ENCODE measurements around the gene CS. TPM values are rescaled to one million over a fixed set of nuclear protein-coding genes. Genes with fewer than 3 reads are reported as not detected.

Gene CS
- total RNA-seq, 2 donors from 2014 or later = 261 to 319 TPM

DNA sequence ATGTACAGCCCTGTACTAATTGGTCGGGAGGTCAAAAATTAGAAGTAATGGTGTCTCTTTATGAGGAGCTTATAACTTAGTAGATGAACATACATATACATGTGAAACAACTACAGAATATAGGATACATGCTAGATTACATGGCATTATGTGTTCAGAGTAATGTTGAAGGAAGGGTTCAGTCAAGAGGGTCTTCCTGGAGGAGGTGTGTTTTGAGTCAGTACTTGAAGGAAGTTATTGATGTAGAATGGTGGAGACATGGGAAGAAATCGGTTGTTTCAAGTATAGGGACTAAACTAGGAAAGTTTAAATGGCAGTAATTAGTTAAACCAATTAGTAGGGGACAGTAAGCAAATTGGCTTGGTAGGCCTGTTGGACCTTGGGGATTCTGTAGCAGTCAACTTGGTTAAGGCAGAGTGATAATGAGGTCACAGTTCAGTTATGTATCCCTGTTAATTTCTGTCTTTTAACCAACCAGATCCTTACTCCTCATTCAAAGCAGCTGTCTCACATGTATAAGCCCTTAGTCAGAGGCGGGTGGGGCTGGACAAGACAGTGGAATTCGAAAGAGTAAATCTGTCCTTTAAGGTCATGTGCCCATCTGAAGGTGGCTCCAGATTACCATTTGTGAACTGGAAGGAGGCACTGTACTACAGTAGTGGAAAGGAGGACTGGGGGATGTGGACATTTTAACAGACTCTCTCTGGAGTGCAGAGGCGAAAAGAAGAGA, 38.5 kb downstream of the CS start:
- no peaks in the 10 kb centered on the region for H3K36me3 Mint-ChIP-seq (ENCODE audit: insufficient read depth in 2 of 2)

GRCh38 chr12:56260921-56261320, 39.2 kb downstream of the CS start:
- DNase-seq (no peak), ATAC-seq (replicated peaks in 1 of 2) (no peak)
- Mint-ChIP-seq H3K4me1 (ENCODE audit: low read depth) (peaks cover 21% of the 10 kb centered on the region), H3K27me3 (ENCODE audit: low read depth) (no peaks in the 10 kb centered on the region), H3K36me3 (ENCODE audit: insufficient read depth in 2 of 2) (peaks cover 0 to 2% of the 10 kb centered on the region in 2 donors), H3K4me3 (no peak overlapping the region), H3K27ac (no peak overlapping the region), H3K9me3 (no peaks in the 10 kb centered on the region)

More for the DNA sequence above, 38.5 kb downstream of the CS start:
- DNase-seq (no peak), ATAC-seq (replicated peaks in 1 of 2) (no peak)
- peaks cover 19% of the 10 kb centered on the region for H3K4me1 Mint-ChIP-seq (ENCODE audit: low read depth)
- H3K27me3 Mint-ChIP-seq (ENCODE audit: low read depth) = no peaks in the 10 kb centered on the region
- no peak overlapping the region for H3K4me3 Mint-ChIP-seq
- no peaks in the 10 kb centered on the region for H3K9me3 Mint-ChIP-seq
- H3K27ac Mint-ChIP-seq = no peak overlapping the region

- Mint-ChIP-seq H3K27ac (no peak overlapping the region), H3K4me3 (no peak overlapping the region), H3K4me1 (ENCODE audit: low read depth) (peaks cover 23% of the 10 kb centered on the region), H3K36me3 (ENCODE audit: insufficient read depth in 2 of 2) (peaks cover 0 to 3% of the 10 kb centered on the region in 2 donors), H3K9me3 (no peaks in the 10 kb centered on the region), H3K27me3 (ENCODE audit: low read depth) (no peaks in the 10 kb centered on the region)
- ATAC-seq (replicated peaks in 1 of 2) = no peak
- DNase-seq = no peak
Observed at GRCh38 chr12:56260380-56260779, 39.8 kb downstream of the CS start.

GRCh38 chr12:56258820-56259183, 41.3 kb downstream of the CS start:
- ATAC-seq (replicated peaks in 1 of 2) = no peak
- Mint-ChIP-seq H3K4me1 (ENCODE audit: low read depth) (peaks cover 27% of the 10 kb centered on the region), H3K36me3 (ENCODE audit: insufficient read depth in 2 of 2) (peaks cover 0 to 7% of the 10 kb centered on the region in 2 donors), H3K9me3 (no peaks in the 10 kb centered on the region), H3K4me3 (peak overlapping the region; percentile 92), H3K27ac (peak overlapping the region; percentile 47), H3K27me3 (ENCODE audit: low read depth) (no peaks in the 10 kb centered on the region)
- no peak for DNase-seq

GRCh38 chr12:56258068-56258819, 41.9 kb downstream of the CS start, which contains the start of gene ANKRD52:
ANKRD52 (minus strand) TSS chr12:56258384; CDS start chr12:56258269, 115 bp downstream.
- no peaks in the 10 kb centered on the region for H3K27me3 Mint-ChIP-seq (ENCODE audit: low read depth)
- no peaks in the 10 kb centered on the region for H3K9me3 Mint-ChIP-seq
- peak within 1 kb of the TSS; percentile 92 for H3K4me3 Mint-ChIP-seq
- ATAC-seq (replicated peaks in 1 of 2) = peak; percentile 98
- H3K27ac Mint-ChIP-seq = peak within 1 kb of the TSS; percentile 47
- peak; percentile 87 to 91 for DNase-seq
- peaks cover 0 to 8% of the 10 kb centered on the region in 2 donors for H3K36me3 Mint-ChIP-seq (ENCODE audit: insufficient read depth in 2 of 2)
- peaks cover 27% of the 10 kb centered on the region for H3K4me1 Mint-ChIP-seq (ENCODE audit: low read depth)

DNA sequence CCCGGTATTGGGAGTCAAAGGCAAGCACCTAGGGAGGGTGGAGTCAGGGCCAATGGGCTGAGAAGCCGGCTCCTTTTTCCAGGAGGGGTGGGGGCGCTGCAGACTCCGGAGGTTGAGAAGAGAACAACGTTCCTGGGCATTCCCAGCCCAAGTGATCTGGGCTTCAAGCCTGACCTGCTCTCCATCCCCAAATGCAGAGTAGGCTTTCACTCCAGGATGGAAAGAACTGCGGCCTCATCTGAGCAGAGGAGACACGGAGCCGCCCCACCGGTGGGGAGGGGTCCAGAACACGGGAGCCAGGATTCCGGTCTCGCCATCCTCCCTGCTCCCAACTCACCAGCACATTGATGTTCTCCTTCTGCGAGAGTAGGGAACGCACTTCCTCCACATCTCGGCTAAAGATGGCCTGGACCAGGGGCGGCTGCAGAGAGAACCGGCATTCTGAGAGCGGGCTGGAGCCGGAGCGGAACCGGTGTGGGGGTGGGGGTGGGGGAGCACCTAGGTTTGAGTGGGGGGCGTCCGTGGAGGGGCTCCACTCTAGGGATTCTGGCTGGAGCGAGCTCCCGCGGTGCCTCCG, 42.6 kb downstream of the CS start:
- Mint-ChIP-seq H3K4me1 (ENCODE audit: low read depth) (peaks cover 27% of the 10 kb centered on the region), H3K9me3 (no peaks in the 10 kb centered on the region), H3K27ac (no peak overlapping the region), H3K27me3 (ENCODE audit: low read depth) (no peaks in the 10 kb centered on the region), H3K4me3 (peak overlapping the region; percentile 81 to 90), H3K36me3 (ENCODE audit: insufficient read depth in 2 of 2) (peaks cover 0 to 11% of the 10 kb centered on the region in 2 donors)
- ATAC-seq (replicated peaks in 1 of 2) = peak in 1 of 2 donors; percentile 28
- DNase-seq = no peak

- Mint-ChIP-seq H3K36me3 (ENCODE audit: insufficient read depth in 2 of 2) (peaks cover 0 to 15% of the 10 kb centered on the region in 2 donors), H3K27me3 (ENCODE audit: low read depth) (no peaks in the 10 kb centered on the region), H3K9me3 (no peaks in the 10 kb centered on the region), H3K4me1 (ENCODE audit: low read depth) (peaks cover 27% of the 10 kb centered on the region), H3K27ac (no peak overlapping the region), H3K4me3 (peak overlapping the region; percentile 81 to 90)
- ATAC-seq (replicated peaks in 1 of 2) (no peak), DNase-seq (no peak)
Observed at GRCh38 chr12:56257071-56257470, 43.1 kb downstream of the CS start.

- Mint-ChIP-seq H3K36me3 (ENCODE audit: insufficient read depth in 2 of 2) (peaks cover 0 to 19% of the 10 kb centered on the region in 2 donors), H3K9me3 (no peaks in the 10 kb centered on the region), H3K27me3 (ENCODE audit: low read depth) (no peaks in the 10 kb centered on the region), H3K4me1 (ENCODE audit: low read depth) (peaks cover 27% of the 10 kb centered on the region), H3K4me3 (peak overlapping the region; percentile 81 to 90), H3K27ac (no peak overlapping the region)
- DNase-seq (no peak), ATAC-seq (replicated peaks in 1 of 2) (no peak)
Observed at GRCh38 chr12:56256326-56256960, 43.7 kb downstream of the CS start.

DNA sequence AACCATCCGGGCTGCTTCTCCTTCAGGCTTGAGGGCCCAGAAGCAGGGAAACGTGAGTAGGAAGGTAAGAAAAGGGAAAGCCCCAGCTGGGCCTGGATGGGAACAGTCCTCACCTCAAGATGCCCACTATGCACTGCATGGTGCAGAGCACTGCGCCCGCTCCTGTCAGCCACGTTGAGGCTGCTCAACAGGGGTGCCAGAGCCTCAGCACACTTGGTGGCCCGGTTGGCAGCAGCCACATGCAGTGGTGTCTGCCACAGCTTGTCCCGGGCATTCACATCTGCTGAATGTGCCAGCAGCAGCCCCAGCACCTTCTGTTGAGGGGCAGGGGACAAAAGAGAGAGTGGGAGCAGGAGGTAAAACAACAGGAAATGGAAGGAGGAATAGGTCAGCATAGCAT, 44.5 kb downstream of the CS start:
- H3K4me1 Mint-ChIP-seq (ENCODE audit: low read depth) = peaks cover 27% of the 10 kb centered on the region
- peaks cover 0 to 19% of the 10 kb centered on the region in 2 donors for H3K36me3 Mint-ChIP-seq (ENCODE audit: insufficient read depth in 2 of 2)
- no peak overlapping the region for H3K4me3 Mint-ChIP-seq
- ATAC-seq (replicated peaks in 1 of 2) = no peak
- no peak overlapping the region for H3K27ac Mint-ChIP-seq
- H3K27me3 Mint-ChIP-seq (ENCODE audit: low read depth) = no peaks in the 10 kb centered on the region
- H3K9me3 Mint-ChIP-seq = no peaks in the 10 kb centered on the region
- DNase-seq = no peak

DNA sequence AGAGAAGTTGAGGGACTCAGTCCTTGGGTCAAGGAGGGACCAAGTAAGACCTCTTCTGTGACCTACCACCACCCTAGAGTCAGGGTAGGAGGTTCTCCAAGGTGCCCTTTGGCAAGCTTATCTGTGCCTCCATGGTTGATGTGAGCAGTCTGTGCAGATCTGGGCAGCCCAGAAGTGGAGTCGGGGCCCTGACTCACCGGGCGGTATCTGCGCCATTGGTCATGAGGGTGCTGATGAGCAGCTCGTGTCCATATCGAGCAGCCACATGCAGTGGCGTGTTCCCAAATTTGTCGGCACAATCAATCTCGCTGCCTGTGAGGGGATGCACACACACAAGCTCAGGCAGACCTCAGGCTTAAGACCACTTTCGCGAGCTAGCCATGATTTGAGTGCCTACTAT, 47.0 kb downstream of the CS start:
- H3K27ac Mint-ChIP-seq = no peak overlapping the region
- peaks cover 0 to 21% of the 10 kb centered on the region in 2 donors for H3K36me3 Mint-ChIP-seq (ENCODE audit: insufficient read depth in 2 of 2)
- peaks cover 22% of the 10 kb centered on the region for H3K4me1 Mint-ChIP-seq (ENCODE audit: low read depth)
- H3K9me3 Mint-ChIP-seq = no peaks in the 10 kb centered on the region
- ATAC-seq (replicated peaks in 1 of 2) (no peak), DNase-seq (no peak)
- H3K4me3 Mint-ChIP-seq = no peak overlapping the region
- H3K27me3 Mint-ChIP-seq (ENCODE audit: low read depth) = no peaks in the 10 kb centered on the region

GRCh38 chr12:56252649-56253048, 47.5 kb downstream of the CS start:
- H3K27ac Mint-ChIP-seq = no peak overlapping the region
- ATAC-seq (replicated peaks in 1 of 2) (no peak), DNase-seq (no peak)
- peaks cover 0 to 21% of the 10 kb centered on the region in 2 donors for H3K36me3 Mint-ChIP-seq (ENCODE audit: insufficient read depth in 2 of 2)
- H3K9me3 Mint-ChIP-seq = no peaks in the 10 kb centered on the region
- no peaks in the 10 kb centered on the region for H3K27me3 Mint-ChIP-seq (ENCODE audit: low read depth)
- H3K4me1 Mint-ChIP-seq (ENCODE audit: low read depth) = peaks cover 22% of the 10 kb centered on the region
- no peak overlapping the region for H3K4me3 Mint-ChIP-seq

DNA sequence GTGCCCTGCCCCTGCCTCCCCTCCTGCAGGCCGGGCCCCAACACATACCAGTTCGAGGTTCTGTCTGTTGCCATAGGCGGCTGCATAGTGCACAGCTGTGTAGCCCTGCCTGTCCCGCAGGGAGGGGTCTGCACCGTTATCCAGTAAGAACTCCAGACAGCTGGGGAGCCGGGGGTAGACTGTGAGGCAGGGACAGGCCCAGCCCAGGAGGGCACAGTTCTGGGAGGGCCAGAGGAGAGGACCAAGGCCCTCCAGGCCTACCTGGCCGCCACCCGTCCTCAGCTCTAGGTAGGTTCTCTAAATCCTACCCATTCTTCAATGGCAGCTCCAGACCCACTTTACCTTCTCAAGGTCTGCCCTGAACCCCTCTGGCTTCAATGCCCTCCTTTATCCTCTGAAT, 51.4 kb downstream of the CS start:
- Mint-ChIP-seq H3K4me1 (ENCODE audit: low read depth) (no peaks in the 10 kb centered on the region), H3K4me3 (no peak overlapping the region), H3K27me3 (ENCODE audit: low read depth) (no peaks in the 10 kb centered on the region), H3K9me3 (no peaks in the 10 kb centered on the region), H3K27ac (no peak overlapping the region), H3K36me3 (ENCODE audit: insufficient read depth in 2 of 2) (peaks cover 3 to 23% of the 10 kb centered on the region in 2 donors)
- no peak for ATAC-seq (replicated peaks in 1 of 2)
- DNase-seq = no peak

DNA sequence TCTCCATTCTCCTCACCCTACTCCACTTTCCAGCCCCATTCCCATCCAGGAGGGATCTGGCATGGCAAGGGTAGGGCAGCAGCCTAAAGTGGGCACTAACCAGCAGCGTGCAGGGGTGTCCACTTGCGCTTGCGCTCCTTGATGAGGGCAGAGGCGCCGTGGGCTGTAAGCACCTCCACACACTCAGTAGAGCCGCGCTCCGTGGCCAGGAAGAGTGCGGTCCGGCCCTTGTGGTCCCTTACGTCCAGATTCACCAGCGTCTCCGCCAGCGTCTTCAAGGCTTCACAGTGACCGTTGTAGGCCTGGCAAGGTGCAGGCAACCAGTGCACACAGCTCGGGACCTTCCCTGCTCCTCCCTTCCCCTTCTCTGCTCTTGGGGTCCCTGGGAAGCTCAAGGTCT, 52.2 kb downstream of the CS start:
- no peak for ATAC-seq (replicated peaks in 1 of 2)
- Mint-ChIP-seq H3K4me1 (ENCODE audit: low read depth) (no peaks in the 10 kb centered on the region), H3K36me3 (ENCODE audit: insufficient read depth in 2 of 2) (peaks cover 3 to 23% of the 10 kb centered on the region in 2 donors)

More for the DNA sequence above, 52.2 kb downstream of the CS start:
- Mint-ChIP-seq H3K27me3 (ENCODE audit: low read depth) (no peaks in the 10 kb centered on the region), H3K4me3 (no peak overlapping the region), H3K27ac (no peak overlapping the region), H3K9me3 (no peaks in the 10 kb centered on the region)
- DNase-seq = no peak
